NCI-H1930 (cell line): ENCODE measurements around the gene GPR84.

Experiments used
- DNase-seq, 2 experiments: peaks; one replicate each; lab custom pipeline; 2025; lab: John Stamatoyannopoulos, UW

GPR84 gene

GRCh38 chr12:54364413-54364812 lies at the start of gene GPR84:
GPR84 (minus strand) TSS chr12:54364486; CDS start chr12:54363851, 635 bp downstream.
- no peak for DNase-seq

DNA sequence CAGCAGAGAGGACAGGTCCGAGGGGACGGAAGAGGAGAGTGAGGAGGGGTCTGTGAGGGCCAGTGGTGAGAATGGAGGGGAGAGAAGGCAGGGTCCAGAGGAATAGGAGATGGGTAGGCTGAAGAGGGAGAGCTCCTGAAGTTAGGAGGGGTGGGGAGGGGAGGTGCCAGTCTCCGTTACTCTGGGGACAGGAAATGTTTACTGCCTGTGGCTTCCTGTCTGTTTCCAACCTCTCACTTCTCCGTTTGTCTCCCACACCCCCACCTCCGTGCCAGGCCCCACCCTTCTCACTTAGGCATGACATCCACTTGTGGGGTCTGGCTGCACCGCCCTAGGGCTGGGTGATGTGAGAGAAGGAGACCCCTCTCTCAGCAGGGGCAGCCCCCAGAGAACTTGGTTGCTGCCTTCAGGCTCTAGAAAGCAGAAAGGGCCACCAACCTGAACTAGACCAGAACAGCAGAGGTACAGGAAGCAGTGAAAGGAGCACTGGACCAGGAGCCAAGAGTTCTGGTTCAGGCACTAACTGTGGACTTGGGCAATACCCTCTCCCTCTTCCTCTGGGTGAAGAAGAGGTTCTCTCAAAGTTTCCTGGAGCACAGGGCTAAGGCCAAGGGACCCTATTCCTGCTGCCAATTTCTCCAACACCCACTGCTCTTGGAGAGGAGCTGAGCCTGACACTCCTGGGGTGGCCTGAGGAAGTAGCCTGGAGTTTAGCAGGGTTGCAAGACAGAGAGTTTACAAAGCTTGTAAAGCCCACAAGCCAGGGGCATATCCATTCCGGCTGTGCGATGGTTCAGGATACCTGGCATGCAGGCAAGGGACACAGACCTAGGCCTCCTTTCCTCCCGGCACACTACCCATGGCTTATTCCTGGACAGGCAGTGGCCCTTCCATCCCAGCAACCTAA lies 49.3 kb upstream of the GPR84 start:
- no peak for DNase-seq

GRCh38 chr12:54412786-54413185 lies 48.5 kb upstream of the GPR84 start:
- no peak for DNase-seq

DNA sequence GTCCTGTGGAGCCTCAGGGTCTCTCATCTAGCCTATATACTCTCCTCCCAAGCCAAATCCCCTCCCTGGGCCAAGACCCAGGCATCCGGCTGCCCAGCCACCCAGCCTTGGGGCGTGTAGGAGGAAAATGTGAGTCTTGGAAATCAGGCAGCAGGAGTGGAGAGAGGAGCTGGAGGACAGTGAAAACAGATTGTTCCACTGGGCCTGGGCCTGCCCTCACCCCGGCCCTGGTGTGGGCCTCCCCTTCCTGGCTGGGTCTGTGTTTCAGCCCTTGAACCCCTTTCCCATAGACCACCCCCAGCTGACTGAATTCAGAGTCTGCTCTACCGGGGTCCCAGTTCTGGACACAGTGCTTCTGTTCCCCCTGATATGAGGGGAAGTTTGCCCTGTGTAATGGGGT lies 48.1 kb upstream of the GPR84 start:
- DNase-seq, result no peak

DNA sequence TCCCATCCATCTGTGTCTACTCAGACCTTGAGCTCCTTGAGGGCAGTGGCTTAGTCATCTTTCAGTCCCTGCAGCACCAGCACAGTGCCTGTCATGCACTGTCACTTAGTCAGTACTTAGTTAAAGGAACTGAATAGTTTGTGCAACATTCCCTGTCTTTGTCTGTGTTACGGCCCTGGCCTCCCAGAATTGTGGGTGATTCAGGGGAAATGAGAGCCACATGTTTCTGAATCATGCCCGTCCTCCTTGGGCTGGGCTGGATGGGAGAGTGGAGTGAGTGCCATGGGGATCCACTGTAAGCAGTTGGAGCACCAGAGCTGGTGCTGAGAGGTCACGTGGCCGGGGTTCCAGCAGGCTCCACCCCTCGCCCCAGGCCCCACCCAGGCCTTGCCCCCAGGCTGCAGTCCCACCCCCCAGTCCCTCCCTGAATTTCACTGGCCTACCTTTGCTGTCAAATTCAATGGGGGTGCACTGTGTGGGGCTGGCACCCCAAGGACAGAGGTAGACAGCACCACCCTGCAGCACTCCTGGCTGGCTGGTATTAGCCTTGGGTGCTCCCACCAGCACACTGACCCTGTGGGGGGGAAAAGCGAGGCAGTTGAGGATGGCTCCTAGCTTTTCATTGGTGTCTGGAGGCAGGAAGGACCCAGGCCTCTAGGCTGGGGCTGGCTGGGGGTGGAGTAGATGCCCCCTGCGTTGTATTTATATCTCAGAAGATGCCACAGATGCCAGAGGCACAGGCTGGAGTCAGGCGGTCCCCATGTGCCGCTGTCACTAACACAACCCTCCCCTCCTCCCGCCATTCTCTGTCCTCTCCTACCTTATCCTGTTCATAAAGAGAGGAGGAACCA lies 47.3 kb upstream of the GPR84 start:
- DNase-seq, result no peak

DNA sequence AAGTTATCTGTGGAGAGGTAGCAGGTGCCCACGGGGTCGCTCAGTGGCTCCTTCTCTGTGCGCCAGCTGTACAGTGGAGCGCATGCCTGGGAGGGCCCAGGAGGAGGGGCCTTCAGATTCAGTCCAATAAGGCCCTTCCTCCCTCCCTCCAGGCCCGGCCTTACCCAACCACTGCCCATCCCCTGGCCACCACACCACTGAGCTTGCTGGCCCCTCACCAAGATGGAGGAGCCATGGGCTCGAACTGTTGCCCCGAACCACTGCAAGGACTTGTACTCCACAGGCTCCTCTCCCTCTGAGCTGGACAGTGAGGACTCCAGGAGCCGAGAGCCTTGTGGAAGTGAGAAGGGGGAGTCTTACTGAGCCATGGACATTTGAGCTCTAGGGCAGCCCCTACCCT lies 45.0 kb upstream of the GPR84 start:
- no peak for DNase-seq

- DNase-seq, result no peak
These were observed 43.1 kb upstream of the GPR84 start for GRCh38 chr12:54407183-54407905.

- no peak for DNase-seq
These were observed 41.3 kb upstream of the GPR84 start for GRCh38 chr12:54405573-54405972.

DNA sequence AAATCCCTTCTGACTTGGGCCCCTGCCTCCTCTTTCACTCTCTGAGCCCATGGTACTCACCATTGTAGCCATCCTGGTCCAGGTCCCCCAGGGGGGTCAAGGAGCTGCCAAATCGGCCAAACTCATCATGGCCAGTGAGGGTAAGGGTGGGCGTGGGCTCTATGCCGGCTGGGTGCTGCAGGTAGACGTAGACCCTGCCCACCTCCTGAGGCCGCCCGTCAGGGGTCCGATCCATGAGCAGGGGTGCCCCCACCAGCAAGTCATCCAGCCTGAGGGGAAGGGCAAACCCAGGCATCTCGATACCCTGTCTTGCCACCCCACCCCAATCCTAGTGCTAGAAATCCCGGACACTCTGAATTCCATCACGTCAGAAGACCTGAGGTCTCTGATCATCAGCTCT lies 40.8 kb upstream of the GPR84 start:
- DNase-seq, result no peak

DNA sequence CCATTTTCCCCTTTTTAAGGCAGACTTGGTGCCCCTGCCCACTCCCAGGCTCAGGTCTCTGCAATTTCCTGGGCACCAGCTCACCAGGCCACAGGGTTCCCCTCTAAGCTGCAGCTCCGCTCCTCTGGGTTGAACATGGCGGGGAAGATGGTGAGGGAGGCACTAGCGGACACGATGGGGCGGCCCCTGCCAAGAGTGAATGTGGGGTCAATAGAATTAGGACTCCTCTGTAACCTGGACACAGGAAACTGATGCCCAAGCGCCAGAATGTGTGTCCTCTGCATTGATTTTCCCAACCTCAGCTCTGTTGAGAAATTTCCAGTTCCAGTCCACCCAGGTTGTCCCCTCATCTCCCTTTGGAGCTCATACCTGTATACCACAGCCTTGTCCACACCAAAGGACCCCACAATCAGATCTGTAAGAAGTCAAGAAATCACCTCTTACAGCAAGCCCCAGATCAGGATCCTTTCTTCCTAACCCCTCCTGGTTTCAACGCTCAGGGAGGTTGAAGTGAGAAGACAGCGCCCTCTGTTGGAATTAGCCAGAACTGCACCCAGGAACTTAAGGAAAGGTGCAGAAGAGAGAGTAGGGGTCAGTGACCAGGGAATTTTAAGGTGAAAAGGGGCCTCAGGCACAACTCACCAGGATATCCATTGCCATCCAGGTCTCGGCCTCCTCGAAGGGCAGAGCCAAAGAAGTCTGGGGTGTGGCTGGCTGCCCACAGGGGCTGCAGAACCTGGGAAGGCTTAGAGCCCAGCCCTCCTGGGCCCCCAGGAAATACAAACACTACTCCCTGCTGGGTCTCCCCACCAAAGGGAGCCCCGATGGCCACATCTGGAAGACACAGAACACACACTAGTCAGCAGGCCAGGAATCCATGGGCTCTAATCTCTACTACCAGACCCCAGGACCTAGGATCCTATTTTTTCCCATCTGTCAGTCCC lies 40.0 kb upstream of the GPR84 start:
- peak; percentile 28 to 53 for DNase-seq

- DNase-seq, result no peak
These were observed 36.8 kb upstream of the GPR84 start for GRCh38 chr12:54401119-54401518.

GRCh38 chr12:54398995-54399793 lies 34.9 kb upstream of the GPR84 start:
- peak; percentile 26 to 64 for DNase-seq

DNA sequence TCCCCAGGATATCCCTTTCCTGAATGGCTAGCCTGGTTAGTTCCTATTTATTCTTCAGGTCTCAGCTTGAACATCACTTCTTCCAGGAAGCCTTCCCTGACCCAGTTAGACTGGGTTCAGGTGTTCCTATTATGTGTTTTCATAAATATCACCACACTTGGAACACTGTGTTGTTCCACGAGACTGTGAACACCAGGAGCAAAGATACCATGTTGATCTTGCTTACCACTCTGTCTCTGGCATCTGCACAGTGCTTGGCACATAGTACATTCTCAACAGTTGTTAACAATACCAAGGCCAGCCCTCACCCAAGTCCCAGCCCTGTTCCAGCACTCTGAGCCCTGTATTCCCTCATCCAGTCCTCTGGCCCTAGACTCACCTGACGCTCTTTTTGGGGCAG lies 33.9 kb upstream of the GPR84 start:
- DNase-seq, result no peak

DNA sequence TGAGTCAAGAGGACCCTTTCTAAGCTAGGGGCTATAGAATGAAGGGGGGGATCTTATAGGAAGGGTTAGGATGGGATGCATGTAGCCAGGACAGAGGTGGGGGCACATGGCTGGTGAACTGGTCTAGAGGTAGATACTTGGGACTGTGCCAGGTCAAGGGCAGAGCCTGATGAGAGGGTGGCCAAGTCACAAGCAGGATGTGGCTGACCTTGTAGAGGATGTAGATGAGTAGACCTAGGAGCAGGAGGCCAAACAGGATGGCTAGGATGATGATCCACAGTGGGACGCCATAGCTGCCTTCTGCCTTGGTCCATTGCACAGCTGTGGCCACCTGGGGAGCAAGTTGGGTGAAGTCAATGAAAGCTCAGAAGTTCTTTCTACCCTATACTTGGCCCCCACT lies 32.9 kb upstream of the GPR84 start:
- no peak for DNase-seq

- DNase-seq, result no peak
These were observed 31.3 kb upstream of the GPR84 start for GRCh38 chr12:54395545-54395944.

- DNase-seq, result no peak
These were observed 30.7 kb upstream of the GPR84 start for GRCh38 chr12:54394986-54395385.

- peak in 1 of 2 experiments; percentile 27 for DNase-seq
These were observed 30.0 kb upstream of the GPR84 start for GRCh38 chr12:54394281-54394719.

GRCh38 chr12:54393743-54394142 lies 29.5 kb upstream of the GPR84 start:
- no peak for DNase-seq

- no peak for DNase-seq
These were observed 28.9 kb upstream of the GPR84 start for GRCh38 chr12:54393207-54393609.
